ENCODE measurements around the gene CYP2J2.
"Not testable (repeated sequence)": the region's sequence is repeated elsewhere in the genome, so short reads cannot be mapped to it uniquely, and the experiment has no call there.

Gene CYP2J2, protein sequence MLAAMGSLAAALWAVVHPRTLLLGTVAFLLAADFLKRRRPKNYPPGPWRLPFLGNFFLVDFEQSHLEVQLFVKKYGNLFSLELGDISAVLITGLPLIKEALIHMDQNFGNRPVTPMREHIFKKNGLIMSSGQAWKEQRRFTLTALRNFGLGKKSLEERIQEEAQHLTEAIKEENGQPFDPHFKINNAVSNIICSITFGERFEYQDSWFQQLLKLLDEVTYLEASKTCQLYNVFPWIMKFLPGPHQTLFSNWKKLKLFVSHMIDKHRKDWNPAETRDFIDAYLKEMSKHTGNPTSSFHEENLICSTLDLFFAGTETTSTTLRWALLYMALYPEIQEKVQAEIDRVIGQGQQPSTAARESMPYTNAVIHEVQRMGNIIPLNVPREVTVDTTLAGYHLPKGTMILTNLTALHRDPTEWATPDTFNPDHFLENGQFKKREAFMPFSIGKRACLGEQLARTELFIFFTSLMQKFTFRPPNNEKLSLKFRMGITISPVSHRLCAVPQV
- total RNA-seq = 0 to 2.2 (median 0.07) reads per million in 17 experiments

DNA sequence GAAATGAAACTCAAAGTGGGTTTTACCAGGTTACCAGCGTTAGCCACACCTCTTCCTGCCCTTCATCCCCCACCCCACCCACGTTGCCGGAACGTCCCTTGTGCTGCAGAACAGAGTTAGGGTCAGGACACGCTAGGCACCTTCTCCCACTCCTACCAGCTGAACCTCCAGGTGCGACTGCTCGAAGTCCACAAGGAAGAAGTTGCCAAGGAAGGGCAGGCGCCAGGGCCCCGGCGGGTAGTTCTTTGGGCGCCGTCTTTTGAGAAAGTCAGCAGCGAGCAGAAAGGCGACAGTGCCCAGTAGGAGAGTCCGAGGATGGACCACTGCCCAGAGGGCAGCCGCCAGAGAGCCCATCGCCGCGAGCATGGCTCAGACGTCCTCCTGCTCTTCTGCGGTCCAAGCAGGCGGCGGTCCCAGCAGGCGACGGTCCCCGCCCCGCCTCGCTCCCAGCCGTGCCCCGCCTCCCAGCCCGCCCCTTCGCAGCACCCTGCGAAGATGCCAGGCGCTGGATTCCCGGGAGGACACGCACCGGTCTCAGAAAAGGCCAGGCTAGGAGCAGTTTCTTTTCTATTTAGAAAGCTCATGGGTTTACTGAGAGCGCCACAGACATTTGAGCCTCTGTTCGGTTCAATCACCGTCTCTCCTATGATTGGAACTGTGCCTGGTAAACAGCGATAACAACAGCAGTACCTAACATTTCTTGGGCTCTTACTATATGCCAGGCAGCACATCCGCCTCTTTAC, at the start of gene CYP2J2:
Gene CYP2J2, minus strand, starts transcription at position 393 of the 743 bp plus-strand sequence. Its CDS starts 27 bp downstream, at position 366.
- peak; percentile 12 to 62 (median 34) for DNase-seq

DNA sequence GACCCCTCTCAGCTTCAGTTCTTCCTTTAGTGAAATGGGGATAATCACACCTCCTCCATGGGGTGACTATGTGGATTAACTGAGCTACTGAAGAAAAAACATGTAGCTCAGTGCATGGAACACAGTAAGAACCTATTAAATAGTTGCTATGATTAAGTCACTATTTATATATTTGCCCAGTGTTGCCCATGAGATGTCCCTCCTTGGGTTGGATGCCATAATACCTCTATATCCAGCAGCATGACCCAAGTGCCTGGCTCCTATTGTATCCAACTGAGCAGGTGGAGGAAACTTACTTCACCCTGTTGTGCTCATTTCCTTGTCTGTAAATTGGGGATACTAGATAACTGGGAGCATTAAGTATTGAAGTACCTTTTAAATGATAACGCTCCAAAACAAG, 47.1 kb upstream of the CYP2J2 start:
- no peak for DNase-seq

DNA sequence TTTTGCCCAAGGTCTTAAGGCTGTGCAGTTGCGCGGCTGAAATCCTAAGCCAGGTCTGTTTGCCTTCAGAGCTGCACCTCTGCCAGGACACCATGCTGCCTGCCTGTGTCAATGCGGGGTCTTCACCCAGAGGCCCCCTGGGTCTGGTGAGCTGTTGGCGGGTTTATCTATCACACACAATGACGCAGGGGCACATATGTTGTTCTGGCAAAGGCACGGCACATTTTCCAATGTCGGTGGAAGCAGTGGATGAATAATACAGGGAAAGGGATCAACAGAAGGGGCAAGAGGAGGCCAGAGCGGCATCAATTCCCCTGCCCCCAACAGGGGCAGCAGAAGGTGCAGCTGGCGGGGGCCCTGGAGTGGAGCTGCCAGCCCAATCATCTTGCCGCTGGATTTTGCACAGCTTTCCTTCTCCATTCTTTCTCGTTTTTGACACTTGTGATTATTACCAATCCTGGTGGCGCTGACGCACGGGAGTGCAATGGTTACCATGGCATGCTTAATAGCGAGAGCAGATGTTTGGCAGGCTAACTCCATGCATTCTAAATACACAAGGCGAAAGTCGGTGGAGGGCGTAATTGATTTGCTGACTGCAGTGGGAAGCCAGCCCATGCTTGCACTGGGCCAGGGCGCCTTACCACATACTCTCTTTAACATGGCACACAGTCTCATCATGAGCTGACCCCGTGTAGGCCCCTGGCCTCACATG, 45.8 kb upstream of the CYP2J2 start:
- DNase-seq = no peak

DNA sequence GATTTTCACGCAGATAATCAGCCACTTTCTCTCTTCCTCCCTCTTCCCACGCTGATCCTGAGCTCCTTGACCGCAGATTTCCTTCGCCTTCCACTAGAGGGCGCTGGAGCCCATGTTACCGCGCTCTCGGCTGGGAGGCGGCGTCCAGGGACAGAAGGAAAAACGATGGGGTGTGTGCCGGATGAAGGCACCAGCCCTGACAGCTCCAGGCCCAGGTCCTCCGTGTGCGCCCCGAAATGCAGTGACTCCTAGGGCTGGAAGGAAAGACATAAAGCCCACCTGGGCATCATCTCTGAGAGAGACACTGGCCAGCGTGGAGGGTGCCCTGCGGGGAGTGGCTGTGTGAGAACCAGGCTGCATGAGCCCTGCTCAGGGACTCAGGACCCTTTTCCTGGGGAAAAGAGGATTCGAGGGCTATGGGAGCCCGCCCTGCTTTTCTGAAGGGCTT, 44.9 kb upstream of the CYP2J2 start:
- peak; percentile 72 to 85 (median 82) for DNase-seq

DNA sequence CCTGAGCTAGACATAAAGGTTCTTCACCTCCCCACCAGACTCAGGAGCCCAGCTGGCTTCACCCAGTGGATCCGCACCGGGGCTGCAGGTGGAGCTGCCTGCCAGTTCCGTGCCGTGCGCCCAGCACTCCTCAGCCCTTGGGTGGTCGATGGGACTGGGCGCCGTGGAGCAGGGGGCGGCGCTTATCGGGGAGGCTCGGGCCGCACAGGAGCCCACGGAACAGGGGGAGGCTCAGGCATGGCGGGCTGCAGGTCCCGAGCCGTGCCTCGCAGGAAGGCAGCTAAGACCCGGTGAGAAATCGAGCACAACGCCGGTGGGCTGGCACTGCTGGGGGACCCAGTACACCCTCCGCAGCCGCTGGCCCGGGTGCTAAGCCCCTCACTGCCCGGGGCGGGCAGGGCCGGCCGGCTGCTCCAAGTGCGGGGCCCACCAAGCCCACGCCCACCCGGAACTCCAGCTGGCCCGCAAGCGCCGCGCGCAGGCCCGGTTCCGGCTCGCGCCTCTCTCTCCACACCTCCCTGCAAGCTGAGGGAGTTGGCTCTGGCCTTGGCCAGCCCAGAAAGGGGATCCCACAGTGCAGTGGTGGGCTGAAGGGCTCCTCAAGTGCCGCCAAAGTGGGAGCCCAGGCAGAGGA, 43.1 kb upstream of the CYP2J2 start:
- DNase-seq = not testable (repeated sequence)

DNA sequence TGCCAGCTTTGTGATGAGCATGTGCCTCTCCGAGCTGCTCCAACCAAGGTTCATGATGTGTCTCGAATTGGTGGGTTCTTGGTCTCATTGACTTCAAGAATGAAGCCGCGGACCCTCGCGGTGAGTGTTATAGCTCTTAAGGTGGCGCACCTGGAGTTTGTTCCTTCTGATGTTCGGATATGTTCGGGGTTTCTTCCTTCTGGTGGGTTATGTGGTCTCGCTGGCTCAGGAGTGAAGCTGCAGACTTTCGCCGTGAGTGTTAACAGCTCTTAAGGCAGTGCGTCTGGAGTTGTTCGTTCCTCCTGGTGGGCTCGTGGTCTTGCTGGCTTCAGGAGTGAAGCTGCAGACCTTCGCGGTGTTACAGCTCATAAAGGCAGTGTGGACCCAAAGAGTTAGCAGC, 42.2 kb upstream of the CYP2J2 start:
- not testable (repeated sequence) for DNase-seq

DNA sequence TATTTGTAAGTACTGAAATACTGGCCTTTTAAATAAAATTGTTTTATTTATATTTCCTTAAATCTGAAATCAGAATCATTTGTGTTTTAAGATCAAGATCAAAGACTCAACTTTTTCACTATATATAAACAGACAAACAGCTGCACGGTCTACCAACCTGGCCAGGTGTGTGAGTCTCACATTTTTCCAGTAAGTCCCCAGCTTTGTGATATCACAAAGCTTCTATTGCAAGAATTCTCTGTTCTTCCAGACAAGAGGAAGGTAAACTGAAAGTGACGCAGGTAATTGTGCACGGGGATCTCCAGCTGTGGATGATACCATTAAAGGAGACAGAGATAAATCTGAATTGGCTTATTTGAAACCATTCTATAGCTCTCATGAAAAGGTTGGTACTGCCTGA, 41.2 kb upstream of the CYP2J2 start:
- no peak for DNase-seq

DNA sequence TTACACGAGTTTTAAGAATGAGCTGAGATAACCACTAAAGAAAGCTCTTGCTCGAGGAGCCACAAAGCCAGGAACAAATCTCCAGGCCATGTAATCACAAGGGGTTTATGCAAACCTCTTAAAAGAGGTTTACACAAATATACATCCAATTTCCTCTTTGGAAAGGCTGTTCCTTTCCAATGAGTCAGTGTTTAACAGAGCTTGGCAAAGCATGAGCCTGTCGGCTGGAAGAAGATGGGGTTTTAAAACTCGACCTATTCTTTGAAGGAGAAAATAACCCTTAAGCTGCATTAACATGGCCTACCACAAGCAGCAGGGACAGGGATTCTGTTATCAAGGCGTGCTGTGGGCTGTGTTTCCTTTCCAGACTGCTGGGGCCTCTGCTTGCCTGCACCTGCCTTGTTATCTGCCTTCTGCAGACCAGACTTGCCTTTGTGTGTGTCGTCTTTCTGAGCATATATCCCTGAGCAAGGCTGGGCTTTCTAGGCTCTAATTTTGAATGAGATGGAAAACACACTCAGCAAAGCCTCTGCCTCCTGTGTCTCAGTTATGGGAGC, 40.6 kb upstream of the CYP2J2 start:
- DNase-seq = no peak

DNA sequence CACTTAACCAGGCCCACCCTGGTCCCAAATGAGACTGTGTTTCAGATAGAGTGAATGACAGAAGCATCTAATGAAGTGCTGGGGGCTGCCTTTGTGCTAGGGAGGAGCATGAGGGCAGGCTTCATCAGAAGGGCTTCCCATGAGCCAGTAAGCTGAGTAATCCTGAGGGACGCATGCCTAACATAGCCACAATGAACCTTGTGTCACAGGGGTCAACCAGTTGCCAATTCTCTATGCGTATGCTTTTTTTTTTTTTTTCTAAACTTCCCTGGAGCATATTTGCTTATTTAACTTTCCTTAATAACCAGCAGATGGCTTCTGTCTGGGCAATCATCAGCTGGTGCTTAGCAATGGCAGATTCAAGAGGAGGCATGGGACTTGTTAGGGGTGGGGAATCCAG, 25.5 kb upstream of the CYP2J2 start:
- no peak for DNase-seq

DNA sequence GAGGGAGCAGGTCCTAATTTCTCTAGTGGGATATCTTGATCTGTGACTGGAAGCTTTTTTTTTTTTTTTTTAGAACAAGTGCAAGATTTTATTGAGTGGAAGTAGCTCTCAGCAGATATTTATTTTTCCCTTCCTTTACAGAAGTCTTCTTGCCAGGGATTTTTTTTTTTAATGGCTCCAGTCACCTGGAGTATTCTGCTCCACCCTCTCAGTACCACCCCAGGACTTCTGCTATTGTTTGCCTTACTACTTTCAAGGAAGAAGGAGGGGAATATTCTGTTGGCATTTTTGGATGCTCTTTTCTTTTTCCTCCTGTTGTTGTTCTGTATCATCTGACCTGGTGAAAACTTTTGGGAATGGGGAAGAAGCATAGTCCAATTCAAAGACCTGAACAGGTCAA, 23.1 kb upstream of the CYP2J2 start:
- no peak for DNase-seq

DNA sequence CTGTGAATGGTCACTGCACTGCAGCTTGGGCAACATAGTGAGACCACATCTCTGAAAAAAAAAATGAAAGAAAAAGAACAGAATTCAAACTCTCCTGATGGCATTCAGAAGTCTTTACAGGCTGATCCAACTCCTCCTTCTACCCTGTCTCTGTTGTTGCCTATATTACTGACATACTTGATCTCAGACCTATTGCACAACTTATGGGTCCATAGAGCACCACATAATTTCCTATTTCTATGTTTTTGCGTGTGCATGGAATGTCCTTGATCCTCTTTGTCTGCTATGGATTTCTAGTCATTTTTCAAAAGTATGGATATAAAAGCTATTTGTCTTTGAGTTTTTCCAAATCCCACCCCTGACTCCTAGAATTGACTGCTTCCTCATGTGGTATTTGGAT, 22.4 kb upstream of the CYP2J2 start:
- no peak for DNase-seq

DNA sequence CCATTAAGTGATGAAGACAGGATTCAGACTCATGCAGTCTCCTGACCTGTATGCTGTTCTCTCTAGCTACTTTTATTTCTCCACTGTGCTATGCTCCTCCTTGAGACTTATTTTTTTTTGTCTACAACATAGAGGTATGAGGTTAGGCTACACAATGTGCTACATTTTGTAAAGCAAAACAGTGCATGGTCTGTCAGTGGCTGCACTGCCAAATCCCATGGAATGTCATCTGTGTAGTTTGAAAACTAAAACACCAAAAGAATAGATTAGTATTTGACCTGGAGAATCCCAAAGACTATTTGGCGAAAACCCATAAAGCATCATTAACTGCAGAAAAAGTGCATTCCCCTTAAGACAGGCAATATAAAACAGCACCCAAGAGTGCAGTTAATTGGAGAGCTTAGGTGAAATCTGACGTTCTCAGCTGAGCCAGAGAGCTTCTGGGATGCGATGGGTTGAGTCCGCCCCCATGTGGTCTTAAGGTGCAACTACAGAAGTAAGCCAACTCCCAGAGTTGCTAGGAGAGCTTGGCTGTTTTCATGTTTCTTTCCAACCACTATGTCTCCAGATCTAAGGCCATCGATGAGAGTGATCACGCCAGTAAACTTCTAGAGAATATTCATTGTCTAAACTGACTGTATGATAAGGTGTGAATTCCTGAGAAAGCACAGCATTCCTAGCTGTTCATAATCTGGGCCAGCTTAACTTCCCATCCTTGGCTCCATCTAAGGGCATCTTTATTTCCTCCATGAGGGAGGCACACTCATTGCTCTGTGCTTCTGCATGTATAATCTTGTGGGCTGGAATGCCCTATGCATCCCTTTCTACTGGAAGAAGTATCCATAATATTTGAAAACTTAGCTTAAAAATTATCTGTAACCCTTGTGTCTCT, 20.7 kb upstream of the CYP2J2 start:
- peak; percentile 61 to 84 (median 72) for DNase-seq

DNA sequence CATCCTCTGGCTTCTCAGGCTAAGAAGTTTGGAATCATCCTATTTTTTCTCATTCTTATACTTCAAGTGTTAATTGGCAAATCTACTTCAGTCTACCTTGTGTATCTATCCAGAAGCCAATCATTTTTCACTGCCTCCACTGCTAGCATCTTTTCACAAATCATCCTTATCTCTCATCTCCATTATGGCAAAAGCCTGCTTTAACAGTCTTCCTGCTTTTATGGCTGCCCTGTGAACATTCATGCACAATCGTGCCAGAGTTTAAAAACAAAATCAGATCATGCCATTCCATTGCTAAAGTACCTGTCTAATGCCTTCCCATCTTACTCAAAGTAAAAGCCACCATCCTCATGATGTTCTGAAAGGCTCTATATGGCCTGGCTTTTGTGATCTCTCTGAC, 19.2 kb upstream of the CYP2J2 start:
- DNase-seq = no peak

DNA sequence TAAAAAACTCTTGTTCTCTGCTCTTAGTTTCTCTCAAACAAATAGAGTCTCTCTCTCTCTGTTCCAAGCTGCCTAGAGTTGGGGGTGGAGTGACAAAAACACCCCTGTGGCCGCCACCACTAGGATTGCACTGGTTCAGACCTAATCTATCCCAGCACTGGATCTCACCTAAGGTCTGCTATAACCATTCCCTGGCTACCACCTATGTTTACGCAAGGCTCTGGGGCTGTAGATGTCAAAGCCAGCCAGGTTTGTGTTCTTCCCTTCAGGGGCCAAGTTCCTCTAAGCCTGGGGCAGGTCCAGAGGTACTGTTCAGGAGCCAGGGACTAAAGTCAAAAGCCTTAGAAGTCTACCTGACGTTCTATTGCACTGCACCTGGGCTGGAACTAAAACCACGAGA, 12.8 kb upstream of the CYP2J2 start:
- no peak for DNase-seq

DNA sequence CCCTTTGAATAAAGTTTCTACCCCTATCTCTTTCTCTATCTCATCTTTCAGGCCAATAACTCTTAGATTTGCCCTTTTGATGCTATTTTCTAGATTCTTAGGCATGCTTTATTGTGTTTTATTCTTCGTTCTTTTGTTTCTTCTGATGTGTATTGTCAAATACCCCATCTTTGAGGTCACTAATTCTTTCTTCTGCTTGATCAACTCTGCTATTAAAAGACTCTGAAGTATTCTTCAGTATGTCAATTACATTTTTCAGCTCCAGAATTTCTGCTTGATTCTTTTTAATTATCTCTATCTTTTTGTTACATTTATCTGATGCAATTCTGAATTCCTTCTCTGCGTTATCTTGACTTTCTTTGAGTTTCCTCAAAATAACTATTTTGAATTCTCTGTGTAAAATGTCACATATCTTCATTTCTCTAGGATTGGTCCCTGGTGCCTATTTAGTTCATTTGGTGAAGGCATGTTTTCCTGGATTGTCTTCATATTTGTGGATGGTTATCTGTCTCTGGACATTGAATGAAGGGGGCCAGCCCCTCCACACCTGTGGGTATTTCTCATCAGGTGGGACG, 11.2 kb upstream of the CYP2J2 start:
- no peak for DNase-seq

DNA sequence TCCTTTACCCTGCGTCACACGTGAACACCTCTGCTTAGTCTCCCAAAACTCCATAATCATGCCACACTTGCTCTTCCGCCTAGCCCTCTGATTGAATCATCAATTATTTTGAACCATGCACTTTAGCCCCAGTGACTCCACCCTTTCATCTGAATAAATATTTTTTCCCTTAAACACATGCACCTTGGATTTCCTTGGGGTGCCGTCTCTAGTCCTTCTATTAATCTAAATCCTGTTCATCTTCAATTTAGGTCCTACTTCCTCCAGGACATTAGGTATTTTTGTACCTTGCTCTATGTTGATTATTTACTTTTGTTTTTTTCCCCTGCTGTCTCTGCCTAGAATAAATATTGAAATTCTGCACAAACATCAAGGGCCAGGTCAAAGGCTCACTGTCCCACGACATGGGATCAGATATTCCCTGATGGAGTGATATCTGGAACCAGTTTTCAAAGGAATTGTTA, 9.8 kb upstream of the CYP2J2 start:
- DNase-seq = no peak

DNA sequence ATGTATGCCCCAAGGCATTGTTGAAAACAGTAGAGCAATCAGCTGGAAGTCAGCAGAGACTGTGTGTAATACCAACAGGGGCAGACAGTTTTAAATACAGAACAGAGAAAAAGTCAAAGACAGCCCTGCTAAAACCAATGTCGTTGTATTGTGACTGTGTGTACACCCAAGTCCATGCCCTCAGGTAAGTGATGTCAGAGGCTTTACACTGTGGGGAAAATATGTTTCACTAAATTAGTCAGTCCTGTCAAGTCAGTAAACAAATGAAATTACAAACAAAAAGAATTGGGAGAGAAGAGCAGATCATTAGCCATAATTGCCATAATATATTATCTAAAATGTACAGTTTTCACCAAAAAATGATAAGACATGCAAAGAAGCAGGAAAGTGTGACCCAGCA, 2.4 kb upstream of the CYP2J2 start:
- no peak for DNase-seq

DNA sequence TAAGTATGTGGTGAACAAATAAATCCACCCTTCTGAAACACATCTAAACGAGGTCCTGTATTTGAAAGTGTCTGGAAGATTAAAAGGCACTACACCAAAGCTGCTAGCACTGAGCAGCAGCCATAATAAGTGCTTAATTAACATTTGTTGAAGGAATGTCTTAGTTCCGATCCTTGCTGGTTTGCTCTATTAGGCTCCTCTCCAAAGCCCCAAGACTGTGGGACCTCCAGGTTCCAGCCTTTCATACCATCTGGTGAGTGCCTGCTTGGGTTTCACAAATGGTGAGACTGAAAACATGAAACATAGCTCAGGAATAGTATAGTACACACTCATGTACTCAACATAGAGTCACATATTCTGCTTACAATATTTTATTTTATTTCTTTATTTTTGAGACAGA, 640 bp upstream of the CYP2J2 start:
- DNase-seq = no peak

DNA sequence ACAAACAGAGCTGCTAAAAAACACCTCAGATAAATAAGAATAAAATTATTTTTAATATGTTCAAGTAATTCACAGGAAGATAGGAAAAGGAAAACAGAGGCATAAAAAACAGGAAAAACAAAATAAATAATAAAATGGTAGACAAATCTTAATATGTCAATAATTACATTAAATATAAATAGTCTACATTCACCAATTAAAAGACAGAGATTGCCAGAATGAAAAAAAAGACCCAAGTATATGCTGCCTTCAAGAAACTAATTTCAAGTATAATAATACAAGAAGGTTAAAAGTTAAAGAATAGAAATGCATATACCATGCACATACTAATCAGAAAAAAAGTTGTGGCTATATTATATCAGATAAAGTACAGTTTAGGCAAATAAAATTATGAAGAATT, 1.9 kb downstream of the CYP2J2 start:
- DNase-seq = no peak

DNA sequence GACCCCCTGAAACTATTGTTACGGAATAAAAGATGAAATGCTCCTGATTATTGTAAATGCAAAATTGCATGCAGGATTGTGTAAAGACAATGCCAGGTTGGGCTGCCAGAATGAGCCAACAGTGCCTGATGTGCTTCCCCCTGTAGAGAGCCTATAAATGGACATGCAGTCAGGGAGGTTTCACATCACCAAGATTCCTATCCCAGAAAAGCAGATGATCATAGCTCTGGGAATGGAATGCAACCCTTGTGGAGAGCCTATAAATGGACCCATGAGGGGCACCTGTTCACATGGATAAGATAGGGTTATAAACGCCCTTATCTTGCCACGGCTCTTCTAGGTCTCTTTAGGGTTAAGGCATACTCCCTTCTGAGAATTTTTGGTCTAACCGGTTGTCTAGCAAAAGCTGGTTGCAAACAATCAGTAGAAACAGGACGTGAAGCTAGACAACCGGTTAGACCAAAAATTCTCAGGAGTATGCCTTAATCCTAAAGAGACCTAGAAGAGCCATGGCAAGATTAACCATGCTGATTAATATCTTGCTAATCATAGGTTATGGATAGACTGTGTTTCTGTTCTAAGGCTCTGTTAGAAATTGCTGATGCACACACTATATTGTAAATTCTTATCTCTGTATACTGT, 5.2 kb downstream of the CYP2J2 start:
- DNase-seq = not testable (repeated sequence)

Data from suppressor macrophage (primary cell).